AG08395 (cell line): ENCODE measurements around the gene IMMP2L.
A peak's percentile ranks its signal among the peaks of the same experiment; 100 is the strongest.
"Not testable (repeated sequence)": the region's sequence is repeated elsewhere in the genome, so short reads cannot be mapped to it uniquely, and the experiment has no call there.

ENCODE experiments used
- DNase-seq: peaks from one replicate; pipeline ENCODE4 v3.0.0; 2012; ENCODE audit warnings: mixed read lengths, low spot score

The IMMP2L gene

DNA sequence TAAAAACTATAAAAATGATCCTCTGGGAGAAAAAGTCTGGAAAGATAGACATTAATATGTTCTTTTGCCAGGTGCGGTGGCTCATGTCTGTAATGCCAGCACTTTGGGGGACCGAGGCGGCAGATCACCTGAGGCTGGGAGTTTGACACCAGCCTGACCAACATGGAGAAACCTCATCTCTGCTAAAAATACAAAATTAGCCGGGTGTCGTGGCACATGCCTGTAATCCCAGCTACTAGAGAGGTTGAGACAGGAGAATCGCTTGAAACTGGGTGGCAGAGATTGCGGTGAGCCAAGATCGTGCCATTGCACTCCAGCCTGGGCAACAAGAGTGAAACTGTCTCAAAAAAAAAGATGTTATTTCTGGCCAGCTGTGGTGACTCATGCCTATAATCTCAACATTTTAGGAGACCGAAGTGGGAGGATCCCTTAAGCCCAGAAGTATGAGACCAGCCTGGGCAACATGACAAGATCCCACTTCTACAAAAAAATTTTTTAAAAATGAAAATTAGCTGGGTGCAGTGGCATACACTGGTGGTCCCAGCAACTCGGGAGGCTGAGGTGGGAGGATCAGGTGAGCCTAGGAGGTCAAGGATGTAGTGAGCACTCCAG lies 573.3 kb downstream of the IMMP2L start:
- no peak for DNase-seq

DNA sequence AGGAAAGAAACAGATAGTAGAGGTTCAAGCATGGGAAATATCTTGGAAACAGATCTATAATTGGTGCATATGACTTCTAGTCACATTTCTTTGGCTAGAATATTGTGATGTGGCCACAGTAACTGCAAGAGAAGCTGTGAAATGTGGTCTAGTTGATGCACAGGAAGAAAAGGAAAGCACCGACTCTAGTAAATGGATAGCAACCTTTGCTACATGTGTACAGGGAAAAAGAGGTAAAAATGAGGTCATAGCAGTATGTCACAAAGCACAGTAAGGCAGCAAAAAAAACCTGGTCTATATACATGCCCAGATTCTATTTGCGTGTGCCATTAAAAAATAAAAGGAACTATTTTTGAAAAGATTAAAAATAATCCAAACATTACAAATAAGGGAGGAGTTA lies 573.9 kb downstream of the IMMP2L start:
- DNase-seq, result no peak

DNA sequence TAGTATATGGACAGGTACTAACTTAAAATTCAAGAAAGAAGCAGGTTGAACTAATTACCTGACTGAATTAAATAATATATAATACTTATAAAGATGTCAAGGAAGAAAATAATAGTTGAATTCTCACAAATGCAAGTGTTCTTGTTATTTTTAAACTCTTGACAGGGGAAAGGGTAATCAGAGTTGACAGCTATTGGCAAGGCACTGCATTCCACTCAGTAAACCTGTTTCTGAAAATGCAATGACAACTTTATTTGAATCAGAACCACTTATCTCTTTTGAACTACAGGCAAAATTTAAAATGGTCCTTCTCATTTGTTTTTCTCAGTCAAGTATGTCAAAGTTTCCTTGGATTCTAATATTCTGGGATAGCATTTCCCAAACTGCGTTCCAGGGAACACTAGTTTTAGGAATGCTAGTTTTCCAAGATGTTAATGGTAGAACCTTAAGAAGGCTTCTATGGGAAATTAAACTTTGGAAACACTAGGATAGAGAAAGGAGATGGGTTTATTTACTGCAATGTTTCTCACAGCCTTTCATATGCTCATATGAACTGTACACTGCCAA lies 575.1 kb downstream of the IMMP2L start:
- no peak for DNase-seq

DNA sequence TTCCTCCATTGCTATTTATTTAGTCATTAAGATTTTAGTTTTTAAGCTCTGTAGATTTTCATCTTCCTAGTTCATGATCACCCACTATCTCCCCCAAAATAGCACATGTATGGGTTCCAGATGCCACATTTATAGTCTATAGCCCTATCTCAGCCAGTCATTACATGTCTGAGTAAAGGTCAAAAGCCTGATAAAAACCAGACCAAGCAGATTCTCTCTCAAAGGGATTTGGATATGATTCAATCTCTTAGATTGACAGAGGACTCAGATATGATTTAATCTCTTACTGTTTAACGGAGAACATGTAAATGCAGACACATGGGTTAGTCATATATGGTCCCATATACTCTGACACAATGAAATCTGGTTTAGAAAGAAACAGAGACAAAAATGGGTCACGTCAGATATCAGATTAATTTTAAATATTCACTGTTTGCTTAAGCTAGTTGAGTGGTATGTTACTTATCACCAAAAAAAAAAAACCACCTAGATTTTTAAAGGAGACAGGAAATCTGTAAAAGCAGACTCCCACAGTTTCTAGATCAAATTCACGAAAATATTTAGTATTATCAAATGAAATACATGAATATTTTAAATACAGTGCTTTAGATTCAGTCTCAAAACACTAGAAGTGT lies 578.4 kb downstream of the IMMP2L start:
- no peak for DNase-seq

DNA sequence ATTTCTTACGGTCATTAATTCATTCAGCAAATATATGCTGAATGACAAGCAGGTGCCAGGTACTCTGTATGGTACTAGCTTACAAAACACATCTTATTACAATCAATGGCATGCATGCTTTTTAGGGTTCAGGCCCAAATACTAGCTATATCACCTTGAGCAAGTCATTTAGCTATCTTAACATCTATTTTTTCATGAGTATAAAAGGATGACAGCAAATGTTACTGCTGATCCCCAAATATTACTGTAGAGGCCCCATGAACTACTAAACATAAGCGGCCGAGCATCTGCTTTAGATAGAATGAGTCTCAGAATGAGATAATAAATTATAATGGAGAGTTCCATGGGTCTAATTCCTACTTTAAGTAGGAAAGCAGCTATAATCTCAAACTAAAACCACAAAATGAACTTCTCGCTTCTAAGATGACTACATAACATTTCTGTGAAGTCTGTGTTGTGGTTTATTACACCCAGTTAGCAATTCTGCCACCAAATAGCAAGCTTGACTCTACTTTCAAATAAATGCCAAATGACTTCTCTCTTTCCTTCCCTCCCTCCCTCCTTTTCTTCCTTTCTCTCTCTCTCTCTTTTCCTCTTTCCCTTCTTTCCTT lies 585.1 kb downstream of the IMMP2L start:
- DNase-seq, result peak; percentile 6

DNA sequence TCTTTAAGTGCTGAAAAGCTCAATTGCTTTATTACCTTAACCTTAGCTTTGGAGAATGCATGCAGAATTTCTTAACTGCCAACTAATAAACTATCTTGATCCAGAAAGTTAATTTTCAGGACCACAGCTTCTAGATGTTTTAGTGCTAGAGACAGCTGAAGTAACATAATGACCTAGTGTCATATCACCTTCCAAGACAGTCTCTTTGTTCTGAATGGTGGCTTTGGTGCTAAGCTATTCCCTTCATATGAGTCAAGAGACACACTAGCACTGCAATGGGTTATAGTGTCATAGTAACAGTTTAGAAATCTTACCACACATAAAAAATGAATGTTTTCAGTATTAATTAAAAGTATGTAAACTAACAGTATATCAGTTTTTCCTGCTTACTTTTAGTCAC lies 586.8 kb downstream of the IMMP2L start:
- no peak for DNase-seq

DNA sequence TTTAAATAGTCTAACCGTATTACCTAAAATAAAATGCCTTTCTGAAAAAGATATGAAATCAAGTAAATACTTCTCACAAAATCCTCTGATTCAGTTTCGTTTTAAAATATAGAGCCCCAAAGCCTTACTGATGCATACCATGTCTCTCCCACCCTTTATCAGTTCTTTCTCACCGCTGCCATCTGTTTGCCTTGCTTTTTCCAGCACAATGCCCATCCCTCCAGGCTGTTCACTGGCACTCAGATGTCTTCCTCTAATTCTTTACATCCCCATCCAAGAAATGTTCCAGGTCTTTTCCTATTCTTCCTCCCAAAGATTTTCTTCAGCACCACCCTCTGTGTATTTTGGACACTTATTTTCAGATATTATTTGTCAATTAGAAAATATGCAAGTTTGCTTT lies 587.9 kb downstream of the IMMP2L start:
- no peak for DNase-seq

DNA sequence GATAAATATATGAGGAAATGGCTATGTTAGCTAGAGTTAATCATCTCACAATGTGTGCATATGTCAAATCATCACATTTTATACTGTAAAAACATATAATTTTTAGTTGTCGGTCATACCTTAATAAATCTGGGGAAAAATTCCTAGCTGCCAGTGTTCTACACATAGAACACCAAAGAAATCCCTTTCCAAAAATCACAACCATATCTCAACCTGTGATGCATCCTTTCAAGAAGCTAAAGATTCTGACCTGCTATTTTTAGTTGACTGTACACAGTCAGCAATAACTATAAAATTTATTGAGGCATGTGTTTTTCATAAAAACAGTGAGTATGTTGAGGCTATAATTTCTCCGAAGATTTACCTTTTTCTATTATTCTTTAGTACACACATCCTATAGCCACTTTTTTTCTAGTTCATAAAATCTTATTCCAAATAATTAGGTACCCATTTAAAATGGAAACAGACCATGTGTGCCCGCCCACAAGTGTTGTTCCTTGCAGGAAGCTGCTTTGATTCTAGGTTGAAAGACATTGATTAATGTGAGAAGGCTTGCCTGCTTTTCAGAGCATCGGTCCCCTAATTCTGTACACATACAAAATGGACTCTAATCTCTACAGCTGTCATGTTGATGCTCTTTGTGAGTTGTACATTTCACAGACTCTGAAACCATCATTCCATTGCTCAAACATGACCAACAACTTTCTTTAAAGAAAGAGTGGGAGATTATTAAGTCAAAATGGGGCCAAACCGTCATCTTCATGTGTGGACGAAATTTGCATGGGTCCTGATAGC lies 588.9 kb downstream of the IMMP2L start:
- no peak for DNase-seq

DNA sequence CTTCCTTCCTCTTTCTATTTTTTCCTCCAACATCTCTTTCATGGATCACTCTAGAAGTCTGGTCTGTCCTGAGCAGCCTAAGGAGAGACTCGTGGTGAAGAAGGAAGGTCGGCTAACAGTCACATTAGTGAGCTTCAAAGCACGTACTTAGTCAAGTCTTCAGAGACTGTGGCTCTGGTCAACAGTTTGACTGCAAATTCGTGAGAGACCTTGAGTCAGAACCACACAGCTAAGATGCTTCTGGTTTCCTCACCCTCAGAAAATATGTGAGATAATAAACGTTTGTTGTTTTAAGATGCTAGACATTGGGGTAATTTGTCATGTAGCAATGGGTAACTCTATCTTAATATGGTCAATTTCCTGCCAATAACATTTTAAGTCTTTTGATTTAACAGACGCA lies 597.5 kb downstream of the IMMP2L start:
- no peak for DNase-seq

DNA sequence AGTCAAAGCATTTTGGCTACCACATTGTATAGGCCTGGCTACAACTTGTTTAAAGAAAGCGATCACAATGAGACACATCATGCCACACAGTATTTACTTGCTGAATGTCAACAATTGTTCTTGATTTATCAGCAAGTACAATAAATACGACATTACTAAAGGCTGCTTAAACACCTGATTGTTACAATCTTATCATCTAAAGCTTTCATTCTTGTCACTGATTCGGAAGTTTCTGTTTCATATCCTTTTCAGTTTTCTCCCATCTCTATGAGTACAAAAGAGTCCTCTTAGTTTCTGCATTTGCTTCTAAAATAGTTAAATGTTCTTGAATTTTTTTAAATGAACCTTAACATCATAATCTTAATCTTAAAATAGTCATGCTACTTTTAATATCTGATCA lies 599.5 kb downstream of the IMMP2L start:
- DNase-seq, result no peak

DNA sequence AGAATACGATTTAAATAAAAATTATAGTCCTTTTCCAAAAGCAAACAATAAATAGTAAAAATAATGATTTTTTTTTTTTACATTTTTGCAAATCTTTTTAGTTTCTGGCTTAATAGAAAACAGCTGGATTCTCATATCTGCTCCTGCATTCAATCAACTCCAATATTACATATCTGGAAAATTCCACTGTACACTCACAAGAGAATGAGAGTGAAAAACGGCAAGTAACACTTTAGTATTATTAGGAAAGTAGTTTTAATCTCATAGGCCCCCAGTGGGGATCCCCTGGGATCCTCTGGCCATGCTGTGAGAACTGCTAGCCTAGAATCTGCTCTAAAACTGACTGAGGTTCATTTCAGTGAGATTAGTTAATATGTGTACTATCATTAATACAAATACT lies 599.9 kb downstream of the IMMP2L start:
- no peak for DNase-seq

DNA sequence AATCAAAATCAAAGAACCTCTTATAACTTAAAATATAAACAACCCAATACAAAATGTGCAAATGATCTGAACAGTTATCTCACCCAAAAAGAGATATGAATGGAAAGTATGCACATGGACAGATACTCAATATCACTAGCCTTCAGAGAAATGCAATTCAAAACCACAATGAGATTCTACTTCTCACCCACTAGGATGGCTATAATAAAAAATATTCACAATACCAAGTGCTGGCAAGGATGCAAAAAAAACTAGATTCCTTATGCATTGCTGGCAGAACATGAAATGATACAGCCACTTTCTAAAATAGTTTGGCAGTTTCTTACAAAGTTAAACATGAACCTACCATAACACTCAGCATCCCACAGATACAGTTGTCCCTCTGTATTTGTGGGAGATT lies 601.5 kb downstream of the IMMP2L start:
- no peak for DNase-seq

DNA sequence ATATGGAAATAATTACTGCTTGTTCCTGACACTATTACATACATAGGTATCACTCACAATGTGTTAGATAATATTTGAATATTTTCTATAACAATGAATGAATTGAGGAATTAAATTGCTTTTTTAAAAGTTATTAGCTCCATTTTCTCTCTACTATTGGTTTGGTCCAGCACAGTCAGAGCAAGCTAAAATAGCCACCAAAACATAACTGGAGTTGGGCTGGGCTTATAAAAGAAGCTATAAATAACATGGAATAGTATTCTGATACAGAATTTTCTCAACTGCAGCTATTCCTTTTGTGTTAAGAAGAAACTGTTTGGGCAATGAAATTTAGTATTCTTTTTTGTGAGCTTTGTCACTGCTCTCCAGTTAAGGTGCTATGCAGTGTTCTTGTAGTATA lies 614.0 kb downstream of the IMMP2L start:
- DNase-seq, result no peak

DNA sequence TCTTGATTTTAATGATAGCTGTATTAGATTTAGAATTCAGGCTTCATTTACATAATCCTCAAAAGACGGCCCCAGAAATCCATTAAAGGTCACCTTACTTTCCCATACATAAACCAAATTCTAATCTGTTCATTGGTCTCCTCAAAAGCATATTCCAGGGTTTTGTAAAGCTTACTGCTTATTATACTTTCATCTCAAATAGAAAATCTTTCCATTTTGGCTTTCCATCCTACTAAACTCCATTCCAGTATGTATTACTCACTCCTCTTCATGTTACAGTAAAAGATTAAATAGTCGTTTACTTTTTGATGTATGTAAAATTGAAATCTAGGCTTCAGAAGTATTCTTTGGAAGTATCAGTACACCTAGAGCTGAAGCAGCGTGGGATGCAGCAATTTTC lies 614.9 kb downstream of the IMMP2L start:
- no peak for DNase-seq

DNA sequence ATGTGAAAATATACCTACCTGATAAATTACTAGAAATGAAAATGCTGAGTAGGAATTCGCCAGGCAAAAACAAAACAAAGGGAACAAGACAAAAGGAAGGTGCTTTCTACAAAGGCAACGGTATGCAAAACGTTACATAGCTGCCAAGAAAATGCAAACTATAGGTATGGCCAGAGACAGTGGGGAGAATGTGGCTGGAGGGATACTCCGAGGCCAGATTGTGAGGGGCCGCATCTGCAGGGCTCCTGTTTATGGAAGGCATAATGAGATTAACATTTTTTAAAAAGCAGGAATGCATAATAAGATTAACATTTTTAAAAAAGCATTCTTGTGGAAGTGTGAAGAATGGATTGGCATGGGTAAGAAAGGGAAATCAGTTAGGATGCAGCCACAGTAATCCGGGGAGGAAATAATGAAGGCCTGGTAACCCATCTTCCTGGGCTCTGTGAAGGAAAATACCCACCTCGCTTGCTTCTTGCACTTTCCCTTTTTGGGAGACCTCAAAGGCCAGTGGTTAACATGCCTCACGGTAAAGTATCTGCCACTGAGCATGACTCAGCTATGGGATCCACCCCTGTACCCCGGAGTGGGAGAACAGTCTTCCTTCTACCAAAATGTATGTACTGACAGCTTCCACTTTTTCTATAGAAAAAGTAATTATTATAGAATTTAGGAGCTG lies 617.2 kb downstream of the IMMP2L start:
- DNase-seq, result no peak

DNA sequence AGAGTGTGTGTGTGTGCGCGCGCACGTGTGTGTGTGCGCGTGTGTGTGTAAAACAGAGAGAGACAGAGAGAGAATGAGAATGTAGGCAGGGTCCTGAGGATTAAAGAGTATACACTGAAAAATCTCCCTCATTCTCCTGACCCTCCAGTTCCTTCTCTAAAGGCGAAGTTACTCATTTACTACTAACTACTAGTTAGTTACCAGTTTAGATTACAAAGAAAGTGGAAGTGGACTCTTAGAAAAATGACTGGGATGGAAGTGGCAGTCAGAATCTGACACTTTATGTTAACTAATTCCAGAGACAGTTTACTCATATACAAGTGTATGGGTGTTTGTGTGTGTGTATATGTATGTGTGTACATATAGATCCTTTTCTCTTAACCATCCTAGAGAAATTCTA lies 617.8 kb downstream of the IMMP2L start:
- DNase-seq, result no peak

DNA sequence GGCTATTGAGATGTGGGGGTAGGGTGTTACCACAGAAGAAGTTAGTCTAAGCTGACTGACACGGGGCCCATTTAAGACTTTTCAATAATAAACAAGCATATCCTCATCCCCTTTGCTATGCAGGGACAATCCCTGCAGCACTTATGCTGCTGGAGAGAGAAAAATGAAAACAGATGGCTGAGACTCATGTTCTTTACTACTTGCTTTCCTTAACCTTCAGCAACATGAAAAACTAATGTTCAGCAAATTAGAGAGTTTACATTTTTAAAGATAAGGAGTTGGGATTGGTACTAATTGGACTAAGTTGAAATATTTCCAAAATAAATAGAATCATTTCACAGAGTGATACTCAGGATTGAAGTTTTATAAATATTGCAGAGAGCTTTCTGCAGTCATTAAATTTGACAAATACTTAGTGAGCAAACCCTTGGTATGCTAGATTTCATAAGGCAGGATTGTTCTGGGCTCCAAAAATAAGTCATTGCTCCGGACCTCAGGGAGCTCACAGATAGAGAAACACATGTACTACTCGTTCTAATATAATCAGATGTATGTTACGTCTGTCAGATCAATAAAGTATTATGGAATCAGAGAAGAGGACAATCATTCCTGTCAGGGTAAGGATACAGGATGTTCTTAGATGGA lies 618.5 kb downstream of the IMMP2L start:
- DNase-seq, result peak; percentile 21

DNA sequence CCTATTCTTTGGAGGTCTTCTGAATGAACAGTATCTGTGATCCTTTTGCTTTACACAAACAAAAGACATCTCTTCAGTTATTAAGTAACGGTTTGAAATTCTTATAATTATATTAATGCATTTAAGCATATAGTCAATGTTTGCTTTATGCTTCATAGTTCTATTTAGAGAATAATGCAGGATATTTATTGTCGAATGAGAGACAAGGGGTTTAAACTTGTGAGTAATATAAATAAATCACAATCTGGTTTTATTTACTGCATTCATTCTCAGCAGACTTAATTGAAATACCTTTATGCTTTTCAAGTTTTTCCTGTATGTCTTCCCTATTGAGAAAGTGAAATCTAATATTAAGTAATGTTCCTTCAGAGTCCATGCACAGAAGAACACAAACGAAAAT lies 620.9 kb downstream of the IMMP2L start:
- DNase-seq, result no peak

DNA sequence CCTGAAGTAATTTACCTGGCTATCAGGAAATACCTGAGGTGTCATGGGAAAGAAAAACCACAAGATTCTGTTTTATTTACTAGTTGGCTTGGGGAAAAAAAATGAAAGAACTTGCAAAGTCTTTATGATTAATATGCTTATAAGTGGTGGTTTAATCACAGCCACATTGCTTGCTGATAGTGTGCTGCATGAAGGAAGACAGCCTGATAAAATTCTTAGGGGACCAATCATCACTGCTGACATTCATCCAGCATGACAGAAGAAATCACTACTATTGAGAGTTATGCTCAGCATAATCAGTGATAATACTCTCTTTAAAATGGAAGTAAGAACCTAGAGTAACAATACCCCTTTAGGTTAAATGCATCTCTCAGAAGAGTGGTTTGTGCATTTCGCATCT lies 621.5 kb downstream of the IMMP2L start:
- DNase-seq, result no peak

DNA sequence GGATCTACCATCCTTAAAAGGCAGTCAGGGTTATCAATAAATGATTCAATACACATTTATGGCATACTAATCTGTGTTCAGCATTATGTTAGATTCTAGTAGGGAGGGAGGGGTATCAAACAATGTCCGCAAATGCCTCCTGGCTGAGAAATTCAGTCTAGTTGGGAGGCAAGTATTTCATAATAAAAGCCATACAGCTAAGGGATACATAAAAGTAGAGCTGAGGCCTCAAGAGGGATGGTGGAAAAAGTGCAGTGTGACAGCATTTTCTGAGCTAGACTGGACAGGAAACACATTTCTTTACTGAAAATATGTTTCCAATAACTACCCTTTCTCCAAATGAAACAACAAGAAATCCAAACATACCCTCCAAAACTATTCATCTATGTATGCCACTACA lies 624.1 kb downstream of the IMMP2L start:
- no peak for DNase-seq

DNA sequence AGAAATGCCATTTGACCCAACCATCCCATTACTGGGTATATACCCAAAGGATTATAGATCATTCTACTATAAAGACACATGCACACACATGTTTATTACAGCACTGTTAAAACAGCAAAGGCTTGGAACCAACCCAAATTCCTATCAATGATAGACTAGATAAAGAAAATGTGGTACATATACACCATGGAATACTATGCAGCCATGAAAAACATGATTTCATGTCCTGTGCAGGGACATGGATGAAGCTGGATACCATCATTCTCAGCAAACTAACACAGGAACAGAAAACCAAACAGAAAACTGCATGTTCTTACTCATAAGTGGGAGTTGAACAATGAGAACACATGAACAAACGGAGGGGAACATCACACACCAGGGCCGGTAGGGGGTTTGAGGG lies 625.6 kb downstream of the IMMP2L start:
- not testable (repeated sequence) for DNase-seq
